ENCODE results near the gene ZNF524.
"Not testable (repeated sequence)": the region's sequence is repeated elsewhere in the genome, so short reads cannot be mapped to it uniquely, and the experiment has no call there.

ZNF524 gene

GRCh38 chr19:55581823-55582223 lies 18.3 kb upstream of the ZNF524 start:
- DNase-seq (ENCODE audit: low read depth) = no peak

DNA sequence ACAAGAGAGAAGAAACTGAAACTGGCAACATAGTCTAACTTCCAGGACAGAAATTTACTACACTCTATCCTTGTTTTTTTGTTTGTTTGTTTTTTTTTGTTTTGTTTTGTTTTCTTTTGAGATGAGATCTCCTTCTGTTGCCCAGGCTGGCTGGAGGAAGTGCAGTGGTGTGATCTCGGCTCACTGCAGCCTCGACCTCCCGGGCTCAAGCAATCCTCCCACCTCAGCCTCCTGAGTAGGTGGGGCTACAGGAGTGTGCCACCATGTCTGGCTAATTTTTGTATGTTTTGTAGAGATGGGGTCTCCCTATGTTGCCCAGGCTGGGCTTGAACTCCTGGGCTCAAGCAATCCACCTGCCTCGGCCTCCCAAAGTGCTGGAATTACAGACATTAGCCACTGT lies 17.8 kb upstream of the ZNF524 start:
- DNase-seq (ENCODE audit: low read depth) = not testable (repeated sequence)

DNA sequence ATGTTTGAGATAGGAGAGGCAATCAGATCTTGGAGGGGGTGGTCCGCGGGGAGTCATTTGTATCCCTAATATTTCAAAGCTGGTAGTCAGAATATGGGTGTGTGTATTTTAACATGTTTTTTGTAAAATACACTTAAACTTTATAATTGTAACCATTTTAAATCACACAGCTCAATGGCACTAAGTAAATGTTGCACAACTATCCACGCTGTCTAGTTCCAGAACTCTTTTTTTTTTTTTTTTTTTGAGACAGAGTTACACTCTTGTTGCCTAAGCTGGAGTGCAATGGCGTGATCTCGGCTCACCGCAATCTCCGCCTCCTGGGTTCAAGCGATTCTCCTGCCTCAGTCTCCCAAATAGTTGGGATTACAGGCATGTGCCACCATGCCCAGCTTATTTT lies 16.2 kb upstream of the ZNF524 start:
- DNase-seq (ENCODE audit: low read depth) = not testable (repeated sequence)

DNA sequence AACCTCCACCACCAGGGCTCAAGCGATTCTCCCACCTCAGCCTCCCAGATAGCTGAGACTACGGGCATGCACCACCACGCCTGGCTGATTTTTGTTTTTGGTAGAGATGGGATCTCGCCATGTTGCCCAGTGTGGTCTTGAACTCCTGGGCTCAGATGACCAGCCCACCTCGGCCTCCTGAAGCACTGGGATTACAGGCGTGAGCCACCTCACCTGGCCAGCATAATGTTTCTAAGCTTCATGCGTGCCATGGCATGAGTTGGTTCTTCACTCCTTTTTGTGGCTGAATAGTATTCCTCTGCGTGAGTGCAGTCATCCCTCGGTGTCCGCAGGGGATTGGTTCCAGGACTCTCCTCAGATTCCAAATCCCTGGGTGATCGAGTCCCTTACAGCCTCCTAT lies 15.2 kb upstream of the ZNF524 start:
- no peak for DNase-seq (ENCODE audit: low read depth)

DNA sequence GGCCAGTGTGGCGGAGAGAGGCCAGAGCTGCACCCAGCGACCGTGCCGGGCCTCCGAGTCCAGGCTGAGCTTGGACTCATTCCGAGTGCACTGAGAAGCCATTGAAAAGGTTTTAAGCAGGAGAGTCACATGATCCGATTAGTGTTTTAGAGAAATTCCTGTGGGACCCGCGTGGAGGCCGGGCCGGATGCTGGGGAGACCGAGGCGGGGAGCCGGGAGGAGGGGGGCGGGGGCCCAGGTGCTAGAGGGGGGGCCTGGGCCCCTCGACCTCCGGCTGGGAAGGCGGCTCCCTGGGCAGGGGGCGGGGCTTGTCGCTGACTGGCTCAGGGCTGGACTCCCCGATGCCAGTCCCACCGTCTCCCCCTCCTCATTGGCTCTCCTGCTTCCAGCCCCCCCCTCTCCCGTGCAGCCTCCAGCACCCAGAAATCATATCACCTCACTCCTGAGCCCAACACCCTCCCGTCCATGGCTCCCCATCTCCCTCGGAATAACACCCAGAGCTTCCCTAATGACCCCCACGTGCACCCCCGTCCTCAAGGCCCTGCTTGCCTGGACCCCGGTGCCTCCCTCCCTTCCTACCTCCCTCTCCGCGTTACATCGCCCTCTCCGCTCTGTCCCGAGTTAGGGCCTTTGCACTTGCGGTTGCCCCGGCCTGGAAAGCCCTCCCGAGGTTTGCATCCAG lies 14.3 kb upstream of the ZNF524 start:
- DNase-seq (ENCODE audit: low read depth) = no peak

DNA sequence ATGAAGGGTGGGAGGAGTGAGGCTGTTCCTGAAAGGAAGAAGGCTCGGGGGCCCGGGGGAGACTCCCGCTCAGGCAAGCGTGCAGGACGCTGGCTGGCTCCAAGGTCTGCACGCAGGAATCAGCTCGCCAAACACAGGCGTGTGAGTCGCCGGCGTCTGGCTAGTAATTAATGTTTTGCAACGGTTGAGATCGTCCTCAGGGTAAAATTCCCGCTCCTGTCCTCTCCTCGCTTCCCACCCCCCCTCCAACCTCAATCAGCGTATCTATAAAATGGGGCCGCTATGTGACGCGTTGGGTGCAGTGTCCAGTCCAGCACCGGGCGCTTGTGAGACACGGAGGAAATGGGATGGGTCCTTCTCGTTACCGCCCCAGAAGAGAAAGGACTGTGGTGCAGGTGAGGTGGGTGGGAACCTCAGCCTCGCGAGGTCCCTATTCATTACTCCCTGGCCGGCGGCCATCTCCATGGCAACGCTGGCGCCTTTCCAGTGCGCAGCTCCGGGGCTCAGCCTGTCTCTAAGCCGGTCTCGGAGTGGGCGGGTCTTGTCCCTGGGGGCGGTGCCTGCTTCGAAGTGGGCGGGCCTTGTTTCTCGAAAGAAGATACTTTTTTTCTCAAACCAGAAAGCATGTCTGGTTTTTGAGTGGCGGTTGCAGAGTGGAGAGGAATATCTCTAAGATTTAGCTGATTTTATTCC lies 13.0 kb upstream of the ZNF524 start:
- peak; percentile 87 for DNase-seq (ENCODE audit: low read depth)

GRCh38 chr19:55588738-55589137 lies 11.3 kb upstream of the ZNF524 start:
- no peak for DNase-seq (ENCODE audit: low read depth)

DNA sequence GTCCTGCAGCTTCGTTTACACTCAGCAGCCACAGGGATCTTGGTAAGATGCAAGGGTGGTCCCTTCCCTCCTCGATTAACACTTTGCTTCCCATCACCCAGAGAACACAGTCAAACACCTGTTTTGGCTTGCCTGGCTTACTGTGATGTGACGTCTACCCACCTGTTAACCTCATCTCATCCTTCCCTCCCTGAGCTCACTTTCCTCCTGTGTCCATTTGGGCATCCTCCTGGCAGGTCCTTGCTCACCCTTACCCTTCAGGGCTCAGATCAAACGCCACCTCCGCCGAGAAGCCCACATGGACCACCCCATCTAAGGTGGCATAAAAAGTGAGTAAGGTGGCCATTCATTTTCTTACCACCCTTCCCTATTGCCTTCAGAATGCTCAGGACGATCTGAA lies 10.0 kb upstream of the ZNF524 start:
- DNase-seq (ENCODE audit: low read depth) = no peak

GRCh38 chr19:55590617-55591016 lies 9.5 kb upstream of the ZNF524 start:
- no peak for DNase-seq (ENCODE audit: low read depth)

DNA sequence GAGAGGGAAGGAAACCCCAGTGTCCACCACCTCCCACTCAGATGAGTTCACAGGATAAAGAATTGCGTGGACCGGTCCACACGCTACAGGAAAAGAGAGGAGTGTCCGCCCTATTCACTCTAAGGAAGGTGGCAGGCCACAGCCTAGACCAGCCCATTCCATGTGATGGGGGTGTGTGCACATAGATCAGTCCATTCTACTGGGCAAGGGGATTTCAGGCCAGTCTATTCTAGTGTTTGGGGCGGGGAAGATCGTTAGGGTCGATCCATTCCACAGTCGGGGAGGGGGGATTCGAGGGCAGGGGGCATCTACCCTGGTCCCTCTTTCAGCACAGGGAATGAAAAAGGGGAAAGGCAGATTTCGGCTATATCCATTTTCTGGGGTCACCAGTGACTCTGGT lies 8.5 kb upstream of the ZNF524 start:
- DNase-seq (ENCODE audit: low read depth) = no peak

DNA sequence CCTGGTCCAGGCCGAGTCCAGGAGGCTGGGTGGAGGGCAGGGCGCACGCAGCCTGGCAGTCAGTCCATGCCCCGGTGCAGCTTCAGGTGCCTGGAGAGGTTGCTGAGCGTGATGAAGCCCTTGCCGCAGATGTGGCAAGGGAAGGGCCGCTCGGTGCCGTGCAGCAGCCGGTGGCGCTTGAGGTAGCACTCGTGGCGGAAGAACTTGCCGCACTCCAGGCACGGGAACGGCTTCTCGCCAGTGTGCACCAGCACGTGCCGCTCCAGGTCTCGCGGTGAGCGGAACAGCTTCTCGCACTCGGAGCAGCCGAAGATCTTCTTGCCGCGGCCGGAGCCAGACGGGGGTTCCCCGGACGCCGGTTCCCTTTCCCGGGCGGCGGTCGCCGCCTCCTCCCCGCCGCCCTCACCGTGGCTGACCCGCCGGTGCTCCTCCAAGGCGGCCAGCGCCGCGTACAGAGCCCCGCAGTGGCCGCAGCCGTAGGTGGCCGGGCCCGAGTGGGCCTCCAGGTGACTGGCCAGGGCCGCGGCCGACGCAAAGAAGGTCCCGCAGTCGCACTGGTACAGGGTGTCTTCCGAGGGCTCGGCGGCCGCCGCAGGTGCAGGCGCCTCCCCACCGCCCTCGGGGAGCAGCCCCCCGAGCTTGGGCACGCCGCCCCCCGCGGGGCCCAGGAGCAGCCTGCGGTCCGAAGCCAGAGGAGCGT lies 7.5 kb upstream of the ZNF524 start:
- DNase-seq (ENCODE audit: low read depth) = no peak

DNA sequence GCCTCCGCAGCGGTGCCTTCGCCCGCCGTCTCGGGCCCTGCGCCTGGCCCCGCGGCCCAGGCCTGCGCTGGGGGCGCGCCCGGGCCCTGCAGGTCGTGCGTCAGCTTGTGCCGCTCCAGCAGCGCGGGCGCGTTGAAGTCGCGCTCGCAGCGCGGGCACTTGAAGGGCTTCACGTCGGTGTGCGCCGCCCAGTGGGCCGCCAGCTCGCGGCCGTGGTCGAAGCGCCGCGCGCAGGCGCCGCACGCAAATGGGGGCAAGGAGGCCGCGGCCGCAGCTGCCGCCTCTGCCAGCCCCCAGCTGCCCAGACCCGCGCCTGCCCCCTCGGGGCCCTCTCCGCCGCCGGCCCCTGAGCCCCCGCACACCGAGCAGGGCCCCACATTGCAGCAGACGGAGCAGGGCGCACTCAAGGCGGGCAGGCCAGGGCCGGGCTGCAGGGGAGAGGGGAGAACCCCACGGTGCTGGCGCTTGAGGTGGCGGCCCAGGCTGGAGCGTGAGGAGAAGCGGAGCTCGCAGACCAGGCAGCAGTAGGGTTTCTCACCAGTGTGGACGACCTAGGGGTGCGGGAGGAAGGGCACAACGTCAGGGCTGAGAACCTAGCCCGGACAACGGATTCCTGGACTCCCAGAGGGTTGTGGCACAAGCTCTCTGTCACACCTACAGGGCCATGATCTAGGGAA lies 6.9 kb upstream of the ZNF524 start:
- DNase-seq (ENCODE audit: low read depth) = no peak

DNA sequence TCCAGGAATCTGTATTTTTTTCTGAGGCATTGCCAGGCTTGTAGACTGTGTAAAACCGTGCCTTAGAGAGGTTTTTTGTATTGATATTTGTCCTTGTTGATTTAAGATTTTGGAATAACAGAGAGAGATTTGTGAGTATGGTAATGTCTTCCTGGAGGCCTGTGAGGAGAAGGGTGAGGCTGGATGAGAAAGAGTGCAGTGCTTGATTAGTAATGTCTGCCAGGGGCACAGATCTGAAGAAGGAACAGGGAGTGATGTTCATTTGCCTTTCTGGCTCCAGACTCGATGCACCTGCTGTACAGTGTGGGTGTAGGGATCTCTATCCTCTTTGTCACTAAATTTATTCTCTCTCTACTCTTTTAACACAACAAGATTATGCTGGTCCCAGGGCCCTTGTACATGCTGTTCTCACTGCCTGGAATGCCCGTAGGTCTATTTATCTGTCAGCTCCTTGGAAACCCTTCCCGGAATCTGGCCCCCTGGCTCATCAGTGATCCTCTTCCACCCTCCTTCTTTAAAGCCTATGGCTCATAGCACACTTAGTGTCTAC lies 5.0 kb upstream of the ZNF524 start:
- no peak for DNase-seq (ENCODE audit: low read depth)

- DNase-seq (ENCODE audit: low read depth) = no peak
These were observed 3.8 kb upstream of the ZNF524 start for GRCh38 chr19:55596304-55596703.

DNA sequence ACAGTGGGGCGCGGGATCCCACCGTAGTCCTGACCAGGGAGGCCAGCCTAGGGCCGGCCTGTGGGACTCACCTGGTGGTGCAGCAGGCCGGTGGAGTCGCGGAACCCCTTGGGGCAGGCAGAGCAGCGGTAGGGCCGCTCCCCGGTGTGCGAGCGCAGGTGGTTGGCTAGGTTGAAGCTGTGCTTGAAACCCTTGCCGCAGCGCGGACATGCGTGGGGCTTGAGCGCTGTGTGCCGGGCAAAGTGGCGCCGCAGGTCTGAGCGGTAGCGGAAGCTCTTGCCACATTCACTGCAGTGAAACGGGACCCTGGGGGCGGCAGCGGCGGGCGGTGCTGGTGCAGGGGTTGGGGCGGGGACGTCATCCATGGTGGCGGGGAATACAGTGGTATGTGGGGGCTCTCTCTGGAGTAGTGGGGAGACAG lies 2.6 kb upstream of the ZNF524 start:
- DNase-seq (ENCODE audit: low read depth) = no peak

DNA sequence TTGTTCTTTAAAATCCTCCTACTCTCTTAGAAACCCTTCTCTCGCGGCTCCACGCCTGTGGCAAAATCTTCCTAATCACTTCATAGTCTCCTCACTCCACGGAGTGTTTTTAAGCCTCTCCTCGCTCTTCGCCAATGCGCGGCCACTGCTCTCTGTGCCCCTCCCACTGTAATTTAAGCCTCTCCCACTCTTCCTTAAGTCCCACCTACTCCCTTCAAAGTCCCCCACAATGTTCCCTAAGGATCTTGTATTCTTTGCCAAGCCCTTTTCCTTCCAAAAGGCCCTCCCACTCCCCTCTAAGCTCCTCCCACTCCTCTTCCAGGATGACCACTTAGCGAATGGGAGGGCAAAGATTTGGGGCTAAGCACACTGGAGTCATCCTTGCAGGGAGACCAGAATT lies 2.1 kb upstream of the ZNF524 start:
- no peak for DNase-seq (ENCODE audit: low read depth)

GRCh38 chr19:55598719-55599467 lies 1.2 kb upstream of the ZNF524 start:
- peak; percentile 86 for DNase-seq (ENCODE audit: low read depth)

DNA sequence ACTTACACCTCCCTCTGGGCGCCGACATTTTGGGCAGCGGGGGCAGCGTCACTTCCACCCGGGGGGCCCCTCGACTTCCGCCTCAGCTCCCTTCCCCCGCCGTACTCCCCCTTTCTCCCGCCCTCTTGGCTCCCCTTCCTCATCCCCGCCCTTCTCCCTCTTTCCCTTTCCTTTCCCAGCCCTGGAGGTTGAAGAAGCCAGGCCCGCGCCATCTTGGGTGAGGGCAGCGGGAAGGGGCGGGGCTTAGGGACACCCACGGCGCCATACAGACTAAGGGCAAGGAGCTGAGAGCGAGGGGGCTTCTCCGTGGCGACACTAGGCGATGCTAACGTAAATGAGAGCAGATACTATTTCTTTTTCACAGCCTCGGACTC lies 633 bp upstream of the ZNF524 start, which contains the start of gene FIZ1:
TSS of gene FIZ1 (minus strand) at position 50 of the 374 bp plus-strand sequence. CDS start 1,652 bp downstream, outside the sequence.
- DNase-seq (ENCODE audit: low read depth) = peak; percentile 91

GRCh38 chr19:55600662-55601028 lies 557 bp downstream of the ZNF524 start:
- DNase-seq (ENCODE audit: low read depth) = no peak

DNA sequence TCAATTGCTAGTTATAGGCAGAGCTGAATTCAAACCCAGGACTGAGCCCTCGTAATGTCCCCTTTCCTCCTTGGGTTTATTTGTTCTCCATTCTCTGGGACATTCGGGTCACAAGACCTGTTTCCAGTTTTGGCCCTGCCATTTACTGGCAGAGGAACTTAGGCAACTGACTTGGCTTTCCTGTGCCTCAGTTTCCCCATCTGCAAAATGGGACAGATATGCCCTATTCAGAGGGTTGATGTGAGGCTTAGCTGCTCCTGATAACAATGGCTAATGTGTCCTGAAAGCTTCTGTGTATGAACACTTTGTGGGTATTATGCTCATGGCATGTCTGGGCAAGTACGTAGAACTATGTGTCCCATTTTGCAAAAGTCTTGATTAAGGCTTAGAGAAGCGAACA lies 996 bp downstream of the ZNF524 start:
- no peak for DNase-seq (ENCODE audit: low read depth)

- no peak for DNase-seq (ENCODE audit: low read depth)
These were observed 2.3 kb downstream of the ZNF524 start for GRCh38 chr19:55602104-55603001.

Measured in activated gamma-delta T cell treated with anti-CD3 and anti-CD28 coated beads, Interleukin-2, amount 50 U/mL, for 16 hours (primary cell).